ENCODE data around the gene TAF1C.

Gene TAF1C

GRCh38 chr16:84155771-84156170, 31.1 kb downstream of the TAF1C start:
- H3K27me3 ChIP-seq (replicated peaks) = peaks cover 13% of the 10 kb centered on the region
- in situ Hi-C loops (cut with HindIII; ENCODE audit: low pct_ligation_motif_present, low sequenced_read_pairs) = no loop called here
- no peak overlapping the region for H3K4me3 ChIP-seq (ENCODE audit: low read depth, low read length)
- no peak for TF ChIP-seq CTCF (IDR thresholded peaks at IDR 0.05; ENCODE audit: low read depth, low read length, missing control alignments)
- no peak for DNase-seq
- no peak overlapping the region for H3K27ac ChIP-seq
- no peaks in the 10 kb centered on the region for H3K36me3 ChIP-seq (replicated peaks)

GRCh38 chr16:84155226-84155625, 31.6 kb downstream of the TAF1C start:
- no peak for DNase-seq
- in situ Hi-C loops (cut with HindIII; ENCODE audit: low pct_ligation_motif_present, low sequenced_read_pairs) = no loop called here

DNA sequence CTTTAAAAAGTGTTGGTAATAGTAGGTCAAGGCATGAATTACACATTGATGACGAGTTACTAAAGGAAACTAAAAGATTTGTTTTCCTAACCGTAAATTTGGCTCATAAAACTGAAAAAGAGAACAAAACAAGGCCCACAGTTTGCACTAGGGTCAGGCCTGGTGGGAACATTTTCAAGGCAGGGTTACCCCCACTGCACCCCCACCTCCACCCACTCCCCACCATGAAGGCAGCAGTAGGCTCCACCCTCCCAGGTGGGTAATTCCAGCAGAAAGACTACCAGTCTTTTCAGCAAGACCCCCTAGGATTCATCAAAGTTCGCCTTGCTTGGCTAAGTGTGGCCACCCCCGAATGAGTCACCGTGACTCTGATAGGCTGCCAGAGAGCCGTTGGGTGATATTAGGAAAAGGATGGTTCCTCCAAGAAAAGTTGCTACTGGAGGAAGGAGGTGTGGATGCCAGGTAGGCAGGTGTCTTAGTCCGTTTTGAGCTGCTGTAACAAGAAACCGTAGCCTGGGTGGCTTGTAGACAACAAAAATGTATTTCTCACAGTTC, 33.1 kb downstream of the TAF1C start:
- in situ Hi-C loops (cut with HindIII; ENCODE audit: low pct_ligation_motif_present, low sequenced_read_pairs) = no loop called here
- no peak for TF ChIP-seq CTCF (IDR thresholded peaks at IDR 0.05; ENCODE audit: low read depth, low read length, missing control alignments)
- Histone ChIP-seq H3K27ac (no peak overlapping the region), H3K36me3 (replicated peaks) (no peaks in the 10 kb centered on the region), H3K27me3 (replicated peaks) (peaks cover 8% of the 10 kb centered on the region), H3K4me3 (ENCODE audit: low read depth, low read length) (no peak overlapping the region)
- DNase-seq = no peak

More at GRCh38 chr16:84155226-84155625, 31.6 kb downstream of the TAF1C start:
- Histone ChIP-seq H3K36me3 (replicated peaks) (no peaks in the 10 kb centered on the region), H3K27ac (no peak overlapping the region), H3K4me3 (ENCODE audit: low read depth, low read length) (no peak overlapping the region), H3K27me3 (replicated peaks) (peaks cover 14% of the 10 kb centered on the region)
- TF ChIP-seq CTCF (IDR thresholded peaks at IDR 0.05; ENCODE audit: low read depth, low read length, missing control alignments) = no peak

- Histone ChIP-seq H3K27me3 (replicated peaks) (peaks cover 2% of the 10 kb centered on the region), H3K36me3 (replicated peaks) (no peaks in the 10 kb centered on the region), H3K27ac (no peak overlapping the region), H3K4me3 (ENCODE audit: low read depth, low read length) (no peak overlapping the region)
- no peak for DNase-seq
- no peak for TF ChIP-seq CTCF (IDR thresholded peaks at IDR 0.05; ENCODE audit: low read depth, low read length, missing control alignments)
- in situ Hi-C loops (cut with HindIII; ENCODE audit: low pct_ligation_motif_present, low sequenced_read_pairs) = no loop called here
Measured at GRCh38 chr16:84150926-84151325, 35.9 kb downstream of the TAF1C start.

DNA sequence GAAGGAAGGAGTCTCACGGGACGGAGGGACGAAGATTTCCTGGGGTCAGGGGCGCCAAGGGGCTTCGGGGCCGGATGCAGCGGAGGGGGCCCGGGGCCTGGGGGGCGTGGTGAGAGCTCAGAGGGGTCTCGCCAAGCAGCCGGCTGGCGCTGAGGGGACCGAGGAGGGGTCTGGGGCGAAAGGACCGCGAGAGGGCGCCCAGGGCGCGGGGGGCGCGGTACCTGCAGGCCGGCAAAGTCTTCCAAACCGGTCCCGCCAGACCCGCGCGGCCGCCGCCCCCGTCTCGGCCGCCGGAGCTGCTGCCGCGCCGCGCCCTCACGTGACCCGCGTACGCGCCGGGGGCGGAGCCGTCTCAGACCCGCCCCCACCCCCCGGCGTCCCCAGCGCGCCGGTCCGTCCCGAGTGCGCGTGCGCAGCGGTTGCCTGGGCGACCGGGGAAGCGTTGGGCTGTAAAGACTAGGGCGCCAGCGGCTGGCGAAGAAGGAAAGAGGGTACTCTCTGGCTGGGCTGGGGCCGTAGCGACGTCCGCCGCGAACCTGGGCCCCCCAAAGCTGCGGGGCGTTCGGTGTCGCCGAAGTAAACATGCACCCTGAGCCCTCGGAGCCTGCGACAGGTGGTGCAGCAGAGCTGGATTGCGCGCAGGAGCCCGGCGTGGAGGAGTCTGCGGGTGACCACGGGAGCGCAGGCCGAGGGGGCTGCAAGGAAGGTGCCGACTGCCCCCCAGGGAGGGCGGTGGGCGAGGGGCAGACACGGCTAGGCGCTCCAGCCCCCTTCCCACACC, 41.8 kb downstream of the TAF1C start, which contains the start of the genes DNAAF1 and HSDL1:
DNAAF1 (plus strand) TSS at position 450 of the 781 bp plus-strand sequence; CDS start at position 583, 133 bp downstream.
HSDL1 (minus strand) TSS at position 319 of the 781 bp plus-strand sequence. CDS start 13,856 bp downstream, outside the sequence.
- no peak for TF ChIP-seq CTCF (IDR thresholded peaks at IDR 0.05; ENCODE audit: low read depth, low read length, missing control alignments)
- peak; percentile 72 for DNase-seq
- no peaks in the 10 kb centered on the region for H3K36me3 ChIP-seq (replicated peaks)
- H3K27me3 ChIP-seq (replicated peaks) = no peaks in the 10 kb centered on the region
- H3K27ac ChIP-seq = peak within 1 kb of the TSS; percentile 18
- H3K4me3 ChIP-seq (ENCODE audit: low read depth, low read length) = peak within 1 kb of the TSS; percentile 84
- in situ Hi-C loops (cut with HindIII; ENCODE audit: low pct_ligation_motif_present, low sequenced_read_pairs) = no loop called here

Measured in brain microvascular endothelial cell (primary cell).